HG03378 (cell line): Measurements from ENCODE around the gene EFCC1.

ENCODE experiments used
- ATAC-seq: cut with Tn5 transposase; IDR thresholded peaks from one replicate; pipeline ENCODE4 v1.9.1; 2021; ENCODE audit warnings: mild to moderate bottlenecking, moderate library complexity; ENCODE audit not compliant: unreplicated experiment

EFCC1 gene

DNA sequence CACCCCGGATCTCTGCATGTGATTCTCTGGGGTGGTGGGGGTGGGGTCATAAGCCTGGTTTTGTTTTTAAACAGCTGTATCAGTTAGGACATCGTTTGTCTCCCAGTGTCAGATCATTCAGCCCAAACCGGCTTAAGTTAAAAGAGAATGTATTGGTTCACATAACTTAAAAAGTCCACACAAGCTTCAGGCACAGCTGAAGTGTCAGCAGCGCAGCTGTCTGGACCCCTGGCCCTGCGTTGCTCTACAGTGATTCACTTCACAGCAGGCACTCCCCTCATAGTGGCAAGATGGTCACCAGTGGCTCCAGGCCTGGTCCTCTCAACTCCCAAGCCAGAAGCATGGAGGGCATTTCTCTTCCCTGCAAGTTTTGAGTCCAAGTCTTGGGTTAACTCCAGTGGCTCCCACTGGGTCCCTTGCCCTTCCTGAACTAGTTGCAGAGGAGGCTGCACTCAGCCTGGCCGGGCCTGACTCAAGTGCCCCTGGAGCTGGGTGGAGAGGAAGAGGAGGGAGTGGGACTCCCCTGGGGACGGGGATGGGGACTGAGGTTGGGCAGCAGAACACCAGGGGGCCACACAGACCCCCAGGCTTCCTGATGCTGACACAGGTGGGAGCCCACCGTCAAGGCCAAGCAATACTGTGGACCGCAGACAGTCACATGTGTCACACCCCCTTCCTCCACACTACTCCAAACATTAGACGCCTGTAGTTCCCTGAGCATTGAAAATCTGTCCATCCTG lies 30.5 kb downstream of the EFCC1 start:
- ATAC-seq = no peak

DNA sequence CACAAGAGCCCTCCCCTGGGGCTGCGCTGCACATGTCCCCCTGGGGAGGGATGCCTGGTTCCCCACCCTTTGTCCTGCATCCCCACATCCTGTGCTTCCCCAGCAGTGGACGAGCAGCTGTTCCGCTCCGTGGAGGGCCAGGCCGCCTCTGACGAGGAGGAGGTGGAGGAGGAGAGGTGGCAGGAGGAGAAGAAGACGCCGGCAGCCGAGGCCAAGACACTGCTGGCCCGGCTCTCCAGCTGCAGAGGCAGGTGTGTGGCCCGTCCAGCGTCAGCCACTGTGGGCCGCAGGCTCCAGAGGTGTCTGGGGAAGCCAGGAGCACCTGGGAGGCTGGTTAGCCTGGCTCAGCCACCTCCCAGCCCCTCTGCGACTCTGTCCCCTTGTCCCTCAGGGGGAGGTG lies 31.6 kb downstream of the EFCC1 start:
- ATAC-seq = no peak

DNA sequence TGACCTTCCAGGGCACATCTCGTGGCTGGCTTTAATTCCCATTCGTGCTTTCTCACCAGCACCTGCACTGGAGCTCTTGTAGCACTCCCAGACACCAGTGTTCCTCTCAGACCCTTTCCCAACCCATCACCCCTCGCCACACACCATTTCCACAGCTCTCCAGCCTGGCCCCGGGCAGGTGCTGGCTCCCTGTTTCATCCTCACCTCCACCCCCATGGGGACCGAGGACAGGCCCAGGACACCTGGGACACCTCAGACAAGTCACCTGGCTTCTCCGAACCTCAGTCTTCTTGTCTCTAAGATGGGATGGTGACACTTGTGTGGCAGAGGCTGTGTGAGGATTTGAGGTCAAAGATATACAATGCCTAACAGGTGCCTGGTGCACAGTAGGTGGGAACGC lies 32.0 kb downstream of the EFCC1 start:
- no peak for ATAC-seq

DNA sequence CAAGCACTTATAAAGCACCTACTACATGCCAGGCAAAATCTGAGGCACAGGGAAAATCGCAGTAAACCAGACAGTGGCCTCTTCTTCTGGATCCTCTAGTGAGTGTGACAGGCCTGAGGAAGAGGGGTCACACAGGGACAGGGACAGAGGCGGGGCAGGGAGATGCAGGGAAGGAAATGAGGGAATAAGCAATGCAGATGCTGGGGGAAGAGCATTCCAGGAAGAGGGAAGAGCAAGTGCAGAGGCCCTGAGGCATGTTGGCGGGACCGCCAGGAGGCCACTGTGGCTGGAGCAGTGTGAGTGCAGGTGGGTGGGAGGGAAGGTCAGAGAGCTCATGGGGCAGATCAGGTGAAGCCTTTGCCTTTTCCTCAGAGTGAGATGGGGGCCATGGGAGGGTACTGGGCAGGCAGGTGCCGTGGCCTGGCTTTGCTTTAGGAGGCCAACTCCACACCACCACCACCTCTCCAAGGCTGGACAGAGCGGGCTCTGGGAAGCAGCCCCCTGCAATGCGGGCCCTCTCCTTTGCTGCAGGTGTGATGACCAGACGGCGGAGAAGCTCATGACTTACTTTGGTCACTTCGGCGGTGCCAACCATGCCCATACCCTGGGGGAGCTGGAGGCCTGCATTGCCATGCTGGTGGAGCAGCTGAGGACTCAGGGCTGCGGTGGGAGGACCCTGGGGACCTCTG lies 32.7 kb downstream of the EFCC1 start:
- no peak for ATAC-seq

DNA sequence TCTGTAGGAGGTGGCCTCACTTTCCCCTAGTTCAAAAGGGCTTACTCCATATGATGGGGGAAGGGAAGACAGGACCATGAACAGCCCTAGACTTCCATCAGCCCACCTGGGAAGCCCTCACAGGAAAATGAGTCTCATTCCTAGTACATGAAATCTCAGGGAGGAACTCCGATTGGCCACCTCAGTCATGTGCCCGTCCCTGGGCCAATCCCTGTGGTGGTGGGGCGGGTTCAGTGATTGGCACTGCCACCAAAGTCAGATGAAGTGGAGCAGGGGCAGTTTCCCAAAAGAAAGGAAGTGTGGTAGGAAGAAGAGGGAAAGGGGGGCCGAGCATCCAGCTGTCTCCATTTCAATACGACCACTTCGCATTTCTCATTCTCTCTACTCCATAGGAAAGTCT lies 33.5 kb downstream of the EFCC1 start:
- no peak for ATAC-seq

DNA sequence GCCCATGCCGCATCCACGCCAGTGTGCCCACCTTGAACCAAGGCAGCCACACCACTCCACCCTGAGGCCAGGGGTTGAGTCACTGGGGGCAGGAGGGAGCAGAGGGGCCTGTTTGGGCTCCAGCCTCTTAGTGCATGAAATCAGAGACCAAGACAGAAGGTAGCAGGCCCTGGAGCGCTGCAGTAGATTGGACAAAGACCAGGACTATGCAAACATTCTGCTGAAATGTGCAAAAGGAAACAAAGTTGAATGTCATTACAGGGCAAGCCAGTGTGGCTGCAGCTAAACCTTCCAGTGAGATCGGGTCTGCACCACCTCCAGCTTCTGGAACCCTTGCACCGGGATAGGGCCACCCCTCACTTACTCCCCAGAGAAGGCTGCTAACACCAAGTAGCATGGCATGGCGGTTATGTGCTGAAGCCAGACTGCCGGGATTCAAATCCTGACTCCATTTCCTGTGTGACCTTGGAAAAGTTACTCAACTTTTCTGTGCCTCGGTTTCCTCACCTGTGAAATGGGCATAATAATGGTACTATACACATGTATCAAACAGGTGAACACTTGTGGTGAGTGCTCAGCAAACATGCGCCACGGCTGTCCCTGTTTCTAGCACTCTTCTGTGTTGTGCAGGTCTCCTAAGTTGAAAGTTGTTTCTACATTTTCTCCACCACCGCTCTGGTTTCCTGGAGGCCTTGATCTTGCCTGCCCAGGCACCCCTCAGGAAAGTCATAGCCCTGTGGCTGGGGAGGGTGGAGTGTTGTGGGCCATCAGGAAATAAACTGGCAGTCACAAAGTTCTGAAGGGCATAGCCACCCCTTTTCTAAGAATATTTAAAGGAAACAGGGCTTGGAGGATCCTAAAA lies 34.5 kb downstream of the EFCC1 start:
- ATAC-seq = no peak

DNA sequence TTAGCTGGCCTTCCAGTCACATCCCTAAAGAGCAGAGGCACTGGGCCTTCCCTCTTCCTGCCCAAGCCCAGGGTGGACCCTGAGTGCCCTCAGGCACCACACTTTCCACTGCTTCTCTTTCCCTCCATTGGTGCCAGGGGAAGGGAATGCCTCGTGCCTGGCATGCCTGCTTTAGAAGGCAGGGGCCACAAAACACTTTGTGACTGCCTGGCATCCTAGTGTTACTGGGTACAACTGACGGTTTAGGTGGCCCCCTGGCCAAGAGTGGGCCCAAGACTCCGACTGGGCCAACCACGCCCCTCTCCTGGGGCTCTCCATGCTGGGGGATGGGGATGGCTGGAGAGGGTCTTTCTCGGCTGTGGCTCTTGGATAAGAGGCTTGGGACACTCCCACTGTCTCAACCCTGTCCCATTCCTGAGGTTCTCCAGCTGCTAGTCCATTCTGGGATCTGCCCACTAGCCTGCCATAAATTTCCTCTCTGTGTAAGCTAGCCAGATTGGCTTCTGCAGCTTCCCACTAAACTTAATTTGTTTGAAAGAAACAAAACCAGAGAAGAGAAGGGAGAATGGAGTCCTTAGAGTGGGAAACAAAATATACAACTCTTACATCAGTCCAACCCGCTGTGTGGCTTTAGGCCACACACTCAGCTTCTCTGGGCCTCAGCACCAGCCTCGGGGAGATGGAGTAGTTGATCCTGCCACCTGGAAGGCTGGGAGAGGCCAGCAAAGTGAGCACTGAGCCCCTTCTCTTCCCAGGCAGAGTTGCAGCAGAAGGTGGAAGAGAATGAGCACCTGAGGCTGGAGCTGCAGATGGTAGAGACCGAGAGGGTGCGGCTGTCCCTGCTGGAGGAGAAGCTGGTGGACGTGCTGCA lies 35.4 kb downstream of the EFCC1 start:
- no peak for ATAC-seq

DNA sequence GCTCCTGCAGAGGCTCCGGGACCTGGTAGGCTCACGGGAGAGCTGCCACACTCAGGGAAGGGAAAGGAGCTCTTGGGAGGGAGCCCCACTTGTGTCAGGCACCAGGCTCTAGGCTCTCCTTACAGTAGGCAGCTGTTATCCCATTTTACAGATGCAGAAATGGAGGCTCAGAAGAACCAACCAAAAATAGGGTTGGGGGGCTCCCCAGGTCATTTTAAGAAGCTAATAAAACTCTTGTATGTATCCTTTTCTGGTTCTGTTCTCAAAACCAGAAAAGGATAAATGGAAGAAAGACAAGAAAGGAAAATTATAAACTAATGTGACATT lies 36.0 kb downstream of the EFCC1 start:
- ATAC-seq = no peak

DNA sequence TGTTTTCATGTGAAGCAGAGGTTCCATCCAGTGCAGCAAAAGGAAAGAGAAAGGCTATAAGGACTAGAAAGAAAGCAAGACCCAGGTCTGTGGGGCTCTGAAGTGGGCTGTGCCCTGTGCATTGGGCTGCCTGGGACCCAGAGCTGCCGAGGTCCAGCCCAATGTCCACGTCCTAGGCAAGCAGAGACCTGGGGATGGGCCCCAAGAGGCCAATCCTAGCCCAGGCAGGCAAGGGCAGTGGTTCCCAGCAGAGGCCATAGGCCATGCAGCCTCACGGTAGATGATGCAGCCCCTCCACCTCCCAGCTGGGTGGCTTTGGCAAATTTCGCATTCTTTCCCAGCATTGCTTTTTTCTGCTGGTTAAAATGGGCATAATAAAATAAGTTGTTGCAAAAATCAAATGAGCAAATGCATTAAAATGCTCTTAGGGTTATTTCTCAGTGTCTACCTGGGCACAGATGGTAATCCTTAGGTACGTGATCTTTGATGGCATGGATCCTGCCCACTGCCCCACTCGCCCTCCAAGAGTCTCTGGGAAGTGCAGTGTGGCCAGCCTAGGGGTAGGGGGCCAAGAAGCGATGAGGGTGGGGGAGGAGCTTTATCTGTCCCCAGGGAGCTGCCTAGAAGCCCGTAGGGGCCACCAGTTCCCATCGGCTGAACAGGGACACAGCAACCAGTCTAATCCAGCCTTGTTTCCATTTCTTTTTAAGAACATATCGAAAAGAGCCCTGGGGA lies 37.2 kb downstream of the EFCC1 start:
- no peak for ATAC-seq

DNA sequence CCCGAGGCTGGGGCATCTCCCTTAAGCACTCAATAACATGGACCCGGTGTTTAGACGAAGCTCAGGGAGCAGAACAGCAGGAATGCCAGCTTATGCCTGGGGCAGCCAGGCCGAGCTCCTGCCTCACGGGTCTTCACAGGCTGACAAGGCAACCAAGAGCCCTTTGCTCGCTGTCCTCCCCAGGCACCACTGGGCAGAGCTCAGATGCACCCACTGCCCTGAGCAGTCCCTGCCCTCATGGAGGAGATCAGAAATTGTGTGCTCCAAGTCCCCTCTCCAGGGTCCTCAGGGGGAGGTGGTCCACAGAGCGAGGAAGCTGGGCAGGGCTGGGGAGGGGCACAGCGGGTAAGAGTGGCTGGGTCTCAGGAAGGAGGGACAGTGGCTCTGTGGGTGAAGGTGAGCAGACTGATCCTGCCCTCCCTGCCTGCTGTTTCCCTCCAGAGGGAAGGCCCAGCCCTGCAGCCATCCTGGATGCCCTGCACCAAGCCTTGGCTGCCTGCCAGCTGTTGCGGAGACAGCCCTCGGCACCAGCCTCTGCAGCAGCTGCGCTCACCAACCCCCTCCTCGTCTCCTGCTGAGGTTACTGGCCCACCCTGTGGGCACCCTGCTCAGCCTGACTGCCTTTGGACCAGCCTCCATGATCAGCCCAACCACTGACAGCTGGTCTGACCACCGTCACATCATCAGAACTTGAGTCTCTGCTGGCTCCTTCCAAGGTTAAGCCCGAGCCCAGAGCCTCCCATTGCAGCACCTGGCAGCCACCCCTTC lies 38.4 kb downstream of the EFCC1 start:
- ATAC-seq = no peak

DNA sequence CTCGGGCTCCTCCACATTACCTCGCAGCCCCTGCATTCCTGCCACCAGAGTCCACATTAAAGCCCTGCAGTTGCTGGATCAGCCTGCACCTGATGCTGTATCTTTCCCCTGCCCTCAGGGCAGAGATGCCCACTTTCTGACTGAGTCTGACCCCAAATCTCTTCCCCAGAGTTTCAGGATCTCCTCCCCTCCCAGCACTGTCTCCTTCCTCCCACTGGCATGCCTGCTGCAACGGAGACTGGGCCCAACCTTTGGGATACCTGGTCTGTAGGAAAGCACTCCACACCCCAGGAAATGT lies 38.9 kb downstream of the EFCC1 start:
- ATAC-seq = no peak

DNA sequence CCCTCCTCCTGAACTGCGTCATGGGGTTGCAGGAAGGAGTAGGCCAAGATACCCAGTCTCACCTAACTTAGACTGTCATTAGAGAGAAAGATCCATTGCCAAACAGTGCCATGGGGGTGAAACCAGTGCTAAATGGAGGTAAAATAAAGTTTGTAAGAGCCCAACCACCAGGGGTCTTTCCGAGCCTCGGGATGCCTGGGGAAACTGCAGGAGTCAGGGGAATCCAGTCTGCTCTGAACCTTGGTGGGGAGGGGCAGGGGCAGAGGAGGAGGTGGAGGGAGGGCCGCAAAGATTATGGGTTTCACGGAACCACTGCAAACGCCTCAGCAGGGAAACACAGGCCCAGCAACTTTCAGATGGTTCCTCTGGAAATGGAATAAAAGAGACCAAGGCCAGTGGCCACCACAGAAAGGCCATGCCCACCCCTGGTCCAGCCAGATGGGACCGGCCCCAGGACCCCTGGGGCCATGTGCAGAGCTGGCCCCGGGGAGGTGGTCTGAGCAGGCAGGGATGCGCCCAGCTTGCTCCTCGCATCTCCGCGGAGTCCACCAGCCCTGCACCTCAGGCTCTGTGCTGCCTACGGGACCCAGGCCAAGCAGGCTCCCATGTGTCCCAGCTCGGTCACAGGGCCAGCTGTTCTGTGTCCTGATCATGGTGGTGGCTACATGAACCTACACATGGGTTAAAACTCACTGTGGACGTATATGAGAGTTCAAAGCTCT lies 39.6 kb downstream of the EFCC1 start:
- no peak for ATAC-seq

DNA sequence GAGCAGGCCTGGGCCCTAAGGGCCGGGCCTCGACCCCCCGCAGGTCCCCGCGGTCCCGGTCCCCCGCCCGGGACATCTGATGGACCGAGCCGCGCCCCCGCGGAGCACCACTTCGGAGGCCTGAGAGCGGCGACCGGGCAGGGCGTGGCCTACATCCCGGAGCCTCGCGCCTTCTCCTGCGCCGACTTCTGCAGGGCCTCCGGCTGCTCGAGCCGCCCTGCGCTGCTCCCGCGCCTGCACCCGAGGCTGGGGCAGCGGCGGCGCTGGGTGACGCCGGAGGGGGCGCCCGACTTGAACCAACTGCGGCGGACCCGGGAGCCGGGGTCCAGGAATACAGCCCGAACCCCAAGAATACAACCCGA lies 44.6 kb downstream of the EFCC1 start:
- no peak for ATAC-seq

DNA sequence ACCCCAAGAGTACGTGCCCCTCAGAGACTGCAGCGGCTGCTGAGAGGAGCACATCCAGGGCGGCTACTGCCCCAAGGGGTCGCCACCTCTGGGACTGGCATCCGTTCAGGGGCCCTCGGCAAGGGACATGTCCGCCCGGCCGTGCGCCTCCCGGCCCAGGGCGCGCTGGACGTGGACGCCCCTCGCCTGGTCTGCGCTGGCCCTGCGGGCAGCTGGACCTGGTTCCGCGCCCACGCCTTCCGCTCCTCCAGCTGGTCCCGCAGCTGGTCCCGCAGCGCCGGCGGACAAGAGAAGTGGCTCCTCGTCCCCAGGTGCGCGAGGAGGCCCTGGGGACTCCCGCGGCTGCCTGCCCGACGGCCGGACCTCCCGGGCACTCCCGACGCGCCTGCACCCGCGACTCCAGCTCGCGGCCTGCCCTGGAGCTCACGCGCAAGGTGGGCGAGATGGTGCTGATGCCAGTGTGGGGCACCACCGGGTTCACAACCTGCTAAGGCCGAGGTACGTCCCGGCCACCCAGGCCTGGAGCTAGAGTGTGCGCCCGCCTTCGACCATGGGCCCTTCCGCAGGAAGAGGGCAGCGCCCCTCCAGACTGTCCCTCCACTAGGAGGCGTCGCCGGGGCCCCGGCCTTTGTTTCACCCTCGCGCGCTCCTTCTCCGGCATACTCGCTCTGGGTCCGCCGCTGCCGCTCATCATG lies 45.1 kb downstream of the EFCC1 start:
- ATAC-seq = no peak

DNA sequence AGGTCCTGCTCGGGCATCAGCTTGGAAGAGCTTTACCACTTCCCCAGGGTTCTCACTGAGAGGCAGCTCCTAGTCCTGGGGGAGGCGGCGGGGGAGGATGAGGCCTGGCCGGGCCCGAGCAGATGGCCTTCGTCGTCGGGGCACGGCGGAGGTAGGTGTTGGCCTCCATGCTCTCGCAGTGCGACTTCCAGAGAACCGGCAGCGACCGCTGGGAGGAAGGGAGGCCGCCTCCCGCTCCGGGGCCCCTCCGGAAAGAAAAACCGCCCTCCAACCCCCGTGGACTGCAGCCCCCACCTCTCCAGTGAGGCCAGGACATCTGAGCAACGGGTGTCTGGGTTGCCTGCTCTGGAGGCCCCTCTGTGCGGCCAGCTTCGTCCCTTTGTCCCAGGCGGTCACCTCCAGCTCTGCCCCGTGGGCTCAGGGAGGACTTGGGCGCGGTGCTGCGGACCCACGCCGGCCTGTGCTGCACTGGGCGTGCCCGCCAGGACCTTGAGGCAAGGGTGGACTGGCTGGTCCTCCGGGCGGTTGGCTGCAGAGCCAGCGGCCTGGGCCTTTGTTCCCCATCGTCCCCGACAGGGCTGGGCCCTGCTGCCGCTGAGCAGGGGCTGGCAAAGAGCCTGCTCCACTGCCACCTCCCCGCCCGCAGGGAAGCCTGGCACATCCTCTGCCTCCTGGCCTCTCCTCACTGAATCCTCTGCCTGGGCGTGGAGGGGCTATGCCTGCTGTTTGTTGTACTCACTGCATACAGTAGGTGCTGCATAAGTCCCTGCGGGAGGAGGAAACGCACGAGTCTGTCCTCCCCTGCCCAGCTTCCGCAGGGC lies 45.8 kb downstream of the EFCC1 start:
- no peak for ATAC-seq

DNA sequence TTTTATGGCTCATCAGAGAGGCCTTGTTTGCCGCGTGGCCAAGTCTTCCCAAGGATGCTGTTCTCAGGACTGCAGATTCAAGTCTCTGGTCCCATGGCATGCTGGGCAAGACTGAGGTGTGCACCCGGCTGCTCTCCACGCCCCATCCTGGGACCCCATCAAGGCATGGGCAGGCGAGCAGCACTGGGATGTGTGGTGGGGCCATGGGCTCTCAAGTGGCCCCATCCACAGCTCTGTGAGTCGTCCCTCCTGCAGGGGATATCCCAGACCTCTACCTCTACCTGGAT lies 46.4 kb downstream of the EFCC1 start:
- no peak for ATAC-seq

DNA sequence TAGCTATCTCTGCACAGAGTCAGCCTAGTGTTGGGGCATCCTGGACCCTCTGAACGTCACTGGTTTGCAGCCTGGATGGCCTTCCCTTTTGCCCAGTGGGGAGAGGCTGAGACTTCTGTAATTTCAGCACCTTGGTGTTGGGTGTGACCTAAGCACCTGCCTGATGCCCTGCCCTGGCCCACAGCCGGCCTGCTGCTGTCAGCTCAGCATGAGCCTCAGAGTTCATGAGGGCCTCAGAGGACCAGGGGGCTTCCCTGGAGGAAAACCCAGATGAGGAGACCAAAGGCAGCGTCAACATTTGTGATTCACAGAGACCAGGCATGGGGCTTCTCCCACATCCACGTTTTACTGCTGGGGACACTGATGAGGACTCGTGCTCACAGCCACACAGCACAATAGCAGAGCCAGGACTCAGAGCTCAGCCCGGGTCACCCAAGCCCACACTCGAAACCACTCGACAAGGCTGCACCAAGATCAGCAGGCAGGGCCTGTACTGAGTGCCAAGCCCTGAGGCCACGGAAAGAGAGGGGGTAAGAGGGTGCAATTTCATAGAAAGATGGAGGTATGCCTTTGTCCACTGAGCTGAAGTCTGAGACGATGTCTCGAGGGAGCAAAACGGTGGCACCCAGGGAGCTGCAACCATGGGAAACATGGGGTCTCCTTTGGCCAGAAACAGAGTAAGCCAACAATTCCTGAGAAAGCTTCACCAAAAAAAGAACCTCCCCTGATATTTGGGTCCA lies 49.6 kb downstream of the EFCC1 start:
- no peak for ATAC-seq
